HepG2 (cell line): Measurements from ENCODE around the gene TEX19. TPM values are rescaled to one million over a fixed set of nuclear protein-coding genes. Genes with fewer than 3 reads are reported as not detected.

ENCODE experiments used
- KLF9 ChIP-seq: IDR thresholded peaks from 2 replicates; pipeline ENCODE4 v1.6.1; 2016; ENCODE audit warnings: low read depth
- MED13 ChIP-seq: sonication (generic); formaldehyde crosslinking; IDR thresholded peaks from 2 replicates; pipeline ENCODE4 v1.5.0; 2020; ENCODE audit warnings: missing genetic modification reagents
- MTA1 ChIP-seq: sonication (generic); formaldehyde crosslinking; IDR thresholded peaks from 2 replicates; pipeline ENCODE4 v1.4.0; 2020; ENCODE audit warnings: missing genetic modification reagents, mild to moderate bottlenecking, borderline replicate concordance
- RARA ChIP-seq: IDR thresholded peaks from 2 replicates; pipeline ENCODE4 v1.6.1; 2016; ENCODE audit warnings: missing genetic modification reagents, missing compliant biosample characterization
- ZNF672 ChIP-seq: sonication (generic); formaldehyde crosslinking; IDR thresholded peaks from 2 replicates; pipeline ENCODE4 v1.8.1; 2022; ENCODE audit warnings: missing genetic modification reagents
- ZSCAN20 ChIP-seq: sonication (generic); formaldehyde crosslinking; IDR thresholded peaks from 2 replicates; pipeline ENCODE4 v1.4.0; 2020; ENCODE audit warnings: missing genetic modification reagents, mild to moderate bottlenecking, borderline replicate concordance
- polyA plus RNA-seq, 8 experiments: library from polyadenylated mRNA; depleted of rRNA in 3 of 8; stranded (reverse) in 7 of 8; unstranded in 1 of 8; fragments of >200 nt; fragmentation: Illumina TruSeq in 4 of 8; extraction: Trizol in 4 of 8; gene quantifications; 2 replicates each; pipeline versions ENCODE4 v1.2.1 to v1.2.3, GENCODE V29; 2011 to 2016; ENCODE audit warnings: low read depth in 4 of 8, missing spikeins in 1 of 8, mixed read lengths in 1 of 8; ENCODE audit not compliant: insufficient read depth in 1 of 8
- total RNA-seq, 5 experiments: library from RNA; depleted of rRNA; stranded (reverse); fragments of >200 nt; fragmentation: Illumina TruSeq; extraction: Trizol; gene quantifications; 2 replicates each; pipeline ENCODE4 v1.2.3, GENCODE V29; 2016; ENCODE audit warnings: low read depth in 1 of 5
- TF ChIP-seq, protein P1 (sequence below), 2 experiments: sonication (generic) in 1 of 2; formaldehyde crosslinking in 1 of 2; IDR thresholded peaks; 2 replicates each; pipeline versions ENCODE4 v1.6.1 to v1.9.0; 2014 to 2022; ENCODE audit warnings: antibody characterized with exemption in 1 of 2, borderline replicate concordance in 1 of 2, inconsistent platforms in 1 of 2, low read depth in 1 of 2, missing genetic modification reagents in 1 of 2
- TF ChIP-seq, protein P2 (sequence below): sonication (generic); formaldehyde crosslinking; IDR thresholded peaks from 2 replicates; pipeline ENCODE4 v1.8.1; 2022; ENCODE audit warnings: mild to moderate bottlenecking, missing genetic modification reagents
- TF ChIP-seq, protein P3 (sequence below): sonication (generic); formaldehyde crosslinking; IDR thresholded peaks from 2 replicates; pipeline ENCODE4 v1.9.0; 2022; ENCODE audit warnings: low read depth, missing genetic modification reagents
- TF ChIP-seq, protein P4 (sequence below): sonication (generic); formaldehyde crosslinking; IDR thresholded peaks from 2 replicates; pipeline ENCODE4 v1.4.0; 2020; ENCODE audit warnings: missing genetic modification reagents
- TF ChIP-seq, protein P5 (sequence below): sonication (generic); formaldehyde crosslinking; IDR thresholded peaks from 2 replicates; pipeline ENCODE4 v1.5.1; 2020; ENCODE audit warnings: mild to moderate bottlenecking, missing genetic modification reagents, moderate library complexity

TEX19 gene
- total and polyA plus RNA-seq, 2 of the 13 experiments (the other 11 are each of a cell fraction or from before 2014, with no cell fraction given): 1.3 to 6.0 TPM

DNA sequence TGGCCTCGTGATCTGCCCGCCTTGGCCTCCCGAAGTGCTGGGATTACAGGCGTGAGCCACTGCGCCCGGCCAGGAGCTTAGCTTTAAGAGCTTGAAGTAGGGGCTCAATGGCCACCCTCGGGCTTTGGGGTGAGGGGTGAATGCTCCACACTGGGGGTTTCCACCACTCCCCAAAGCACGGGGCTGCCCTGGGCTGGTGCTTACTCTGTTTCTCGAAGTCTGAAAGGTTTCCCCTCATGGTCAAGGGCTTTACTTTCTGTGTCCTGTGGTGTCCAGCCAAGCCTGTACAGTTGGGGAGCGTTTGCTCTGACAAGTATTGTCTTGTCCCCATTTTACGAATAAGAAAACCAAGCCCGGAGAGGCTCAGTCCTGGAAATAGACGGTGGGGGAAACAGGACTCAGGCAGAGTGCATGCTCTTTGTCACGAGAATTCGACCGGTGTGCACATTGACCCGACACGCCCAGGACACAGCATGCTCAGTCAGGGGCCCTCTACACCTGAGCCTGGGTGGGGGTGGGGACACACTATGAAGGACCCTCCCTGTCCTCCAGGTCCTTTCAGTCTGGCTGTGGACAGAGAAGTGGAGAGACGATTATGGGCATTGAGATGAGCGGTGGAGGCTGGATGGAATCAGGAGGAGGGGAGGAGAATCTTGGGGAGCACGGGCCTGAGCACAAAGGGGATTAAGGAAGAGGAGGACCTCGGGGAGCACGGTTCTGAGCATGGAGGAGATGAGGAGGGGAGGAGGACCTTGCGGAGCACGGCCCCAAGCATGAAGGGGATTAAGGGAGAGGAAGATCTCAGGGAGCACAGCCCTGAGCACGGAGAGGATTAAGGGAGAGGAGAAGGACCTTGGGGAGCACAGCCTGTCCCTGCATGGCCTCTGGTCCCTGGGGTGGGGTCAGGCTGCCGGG, 49.1 kb upstream of the TEX19 start (continued):
- TF ChIP-seq, protein P1, sequence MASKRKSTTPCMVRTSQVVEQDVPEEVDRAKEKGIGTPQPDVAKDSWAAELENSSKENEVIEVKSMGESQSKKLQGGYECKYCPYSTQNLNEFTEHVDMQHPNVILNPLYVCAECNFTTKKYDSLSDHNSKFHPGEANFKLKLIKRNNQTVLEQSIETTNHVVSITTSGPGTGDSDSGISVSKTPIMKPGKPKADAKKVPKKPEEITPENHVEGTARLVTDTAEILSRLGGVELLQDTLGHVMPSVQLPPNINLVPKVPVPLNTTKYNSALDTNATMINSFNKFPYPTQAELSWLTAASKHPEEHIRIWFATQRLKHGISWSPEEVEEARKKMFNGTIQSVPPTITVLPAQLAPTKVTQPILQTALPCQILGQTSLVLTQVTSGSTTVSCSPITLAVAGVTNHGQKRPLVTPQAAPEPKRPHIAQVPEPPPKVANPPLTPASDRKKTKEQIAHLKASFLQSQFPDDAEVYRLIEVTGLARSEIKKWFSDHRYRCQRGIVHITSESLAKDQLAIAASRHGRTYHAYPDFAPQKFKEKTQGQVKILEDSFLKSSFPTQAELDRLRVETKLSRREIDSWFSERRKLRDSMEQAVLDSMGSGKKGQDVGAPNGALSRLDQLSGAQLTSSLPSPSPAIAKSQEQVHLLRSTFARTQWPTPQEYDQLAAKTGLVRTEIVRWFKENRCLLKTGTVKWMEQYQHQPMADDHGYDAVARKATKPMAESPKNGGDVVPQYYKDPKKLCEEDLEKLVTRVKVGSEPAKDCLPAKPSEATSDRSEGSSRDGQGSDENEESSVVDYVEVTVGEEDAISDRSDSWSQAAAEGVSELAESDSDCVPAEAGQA (IDR thresholded peaks at IDR 0.05; ENCODE audit: low read depth): no peak; the same call in 1 of the 2 replicates
- TF ChIP-seq, protein P1 (CRISPR knock-in tag; IDR thresholded peaks at IDR 0.05; ENCODE audit: borderline replicate concordance): no peak
- no peak for TF ChIP-seq ZNF672 (CRISPR knock-in tag)
- TF ChIP-seq, protein P2, sequence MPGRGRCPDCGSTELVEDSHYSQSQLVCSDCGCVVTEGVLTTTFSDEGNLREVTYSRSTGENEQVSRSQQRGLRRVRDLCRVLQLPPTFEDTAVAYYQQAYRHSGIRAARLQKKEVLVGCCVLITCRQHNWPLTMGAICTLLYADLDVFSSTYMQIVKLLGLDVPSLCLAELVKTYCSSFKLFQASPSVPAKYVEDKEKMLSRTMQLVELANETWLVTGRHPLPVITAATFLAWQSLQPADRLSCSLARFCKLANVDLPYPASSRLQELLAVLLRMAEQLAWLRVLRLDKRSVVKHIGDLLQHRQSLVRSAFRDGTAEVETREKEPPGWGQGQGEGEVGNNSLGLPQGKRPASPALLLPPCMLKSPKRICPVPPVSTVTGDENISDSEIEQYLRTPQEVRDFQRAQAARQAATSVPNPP (CRISPR knock-in tag): no peak
- no peak for TF ChIP-seq KLF9 (CRISPR knock-in tag)
- TF ChIP-seq, protein P3, sequence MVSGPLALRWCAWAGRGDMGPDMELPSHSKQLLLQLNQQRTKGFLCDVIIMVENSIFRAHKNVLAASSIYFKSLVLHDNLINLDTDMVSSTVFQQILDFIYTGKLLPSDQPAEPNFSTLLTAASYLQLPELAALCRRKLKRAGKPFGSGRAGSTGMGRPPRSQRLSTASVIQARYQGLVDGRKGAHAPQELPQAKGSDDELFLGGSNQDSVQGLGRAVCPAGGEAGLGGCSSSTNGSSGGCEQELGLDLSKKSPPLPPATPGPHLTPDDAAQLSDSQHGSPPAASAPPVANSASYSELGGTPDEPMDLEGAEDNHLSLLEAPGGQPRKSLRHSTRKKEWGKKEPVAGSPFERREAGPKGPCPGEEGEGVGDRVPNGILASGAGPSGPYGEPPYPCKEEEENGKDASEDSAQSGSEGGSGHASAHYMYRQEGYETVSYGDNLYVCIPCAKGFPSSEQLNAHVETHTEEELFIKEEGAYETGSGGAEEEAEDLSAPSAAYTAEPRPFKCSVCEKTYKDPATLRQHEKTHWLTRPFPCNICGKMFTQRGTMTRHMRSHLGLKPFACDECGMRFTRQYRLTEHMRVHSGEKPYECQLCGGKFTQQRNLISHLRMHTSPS (CRISPR knock-in tag): 0 out of 2 replicates have a peak, but pooled peaks have one; percentile 6
- TF ChIP-seq, protein P4, sequence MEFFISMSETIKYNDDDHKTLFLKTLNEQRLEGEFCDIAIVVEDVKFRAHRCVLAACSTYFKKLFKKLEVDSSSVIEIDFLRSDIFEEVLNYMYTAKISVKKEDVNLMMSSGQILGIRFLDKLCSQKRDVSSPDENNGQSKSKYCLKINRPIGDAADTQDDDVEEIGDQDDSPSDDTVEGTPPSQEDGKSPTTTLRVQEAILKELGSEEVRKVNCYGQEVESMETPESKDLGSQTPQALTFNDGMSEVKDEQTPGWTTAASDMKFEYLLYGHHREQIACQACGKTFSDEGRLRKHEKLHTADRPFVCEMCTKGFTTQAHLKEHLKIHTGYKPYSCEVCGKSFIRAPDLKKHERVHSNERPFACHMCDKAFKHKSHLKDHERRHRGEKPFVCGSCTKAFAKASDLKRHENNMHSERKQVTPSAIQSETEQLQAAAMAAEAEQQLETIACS: no peak
- TF ChIP-seq MTA1 (CRISPR knock-in tag): peak; percentile 57; the same call in 1 of the 2 replicates
- peak; percentile 50 for TF ChIP-seq RARA (CRISPR knock-in tag)
- TF ChIP-seq ZSCAN20 (CRISPR knock-in tag): no peak
- TF ChIP-seq, protein P5, sequence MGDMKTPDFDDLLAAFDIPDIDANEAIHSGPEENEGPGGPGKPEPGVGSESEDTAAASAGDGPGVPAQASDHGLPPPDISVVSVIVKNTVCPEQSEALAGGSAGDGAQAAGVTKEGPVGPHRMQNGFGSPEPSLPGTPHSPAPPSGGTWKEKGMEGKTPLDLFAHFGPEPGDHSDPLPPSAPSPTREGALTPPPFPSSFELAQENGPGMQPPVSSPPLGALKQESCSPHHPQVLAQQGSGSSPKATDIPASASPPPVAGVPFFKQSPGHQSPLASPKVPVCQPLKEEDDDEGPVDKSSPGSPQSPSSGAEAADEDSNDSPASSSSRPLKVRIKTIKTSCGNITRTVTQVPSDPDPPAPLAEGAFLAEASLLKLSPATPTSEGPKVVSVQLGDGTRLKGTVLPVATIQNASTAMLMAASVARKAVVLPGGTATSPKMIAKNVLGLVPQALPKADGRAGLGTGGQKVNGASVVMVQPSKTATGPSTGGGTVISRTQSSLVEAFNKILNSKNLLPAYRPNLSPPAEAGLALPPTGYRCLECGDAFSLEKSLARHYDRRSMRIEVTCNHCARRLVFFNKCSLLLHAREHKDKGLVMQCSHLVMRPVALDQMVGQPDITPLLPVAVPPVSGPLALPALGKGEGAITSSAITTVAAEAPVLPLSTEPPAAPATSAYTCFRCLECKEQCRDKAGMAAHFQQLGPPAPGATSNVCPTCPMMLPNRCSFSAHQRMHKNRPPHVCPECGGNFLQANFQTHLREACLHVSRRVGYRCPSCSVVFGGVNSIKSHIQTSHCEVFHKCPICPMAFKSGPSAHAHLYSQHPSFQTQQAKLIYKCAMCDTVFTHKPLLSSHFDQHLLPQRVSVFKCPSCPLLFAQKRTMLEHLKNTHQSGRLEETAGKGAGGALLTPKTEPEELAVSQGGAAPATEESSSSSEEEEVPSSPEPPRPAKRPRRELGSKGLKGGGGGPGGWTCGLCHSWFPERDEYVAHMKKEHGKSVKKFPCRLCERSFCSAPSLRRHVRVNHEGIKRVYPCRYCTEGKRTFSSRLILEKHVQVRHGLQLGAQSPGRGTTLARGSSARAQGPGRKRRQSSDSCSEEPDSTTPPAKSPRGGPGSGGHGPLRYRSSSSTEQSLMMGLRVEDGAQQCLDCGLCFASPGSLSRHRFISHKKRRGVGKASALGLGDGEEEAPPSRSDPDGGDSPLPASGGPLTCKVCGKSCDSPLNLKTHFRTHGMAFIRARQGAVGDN (CRISPR knock-in tag): peak; percentile 94
- no peak for TF ChIP-seq MED13 (CRISPR knock-in tag)
